ENCODE data around the gene RNF157.

GRCh38 chr17:76152591-76152990 lies 87.7 kb downstream of the RNF157 start:
- TF ChIP-seq CTCF (IDR thresholded peaks at IDR 0.05) (no peak), POLR2A (IDR thresholded peaks at IDR 0.05) (no peak)

Data from thyroid gland (tissue), 4 donors.